GM21526 (cell line): ENCODE results near the gene HMOX2.

ENCODE experiments used
- ATAC-seq: cut with Tn5 transposase; IDR thresholded peaks from one replicate; pipeline ENCODE4 v1.9.1; 2021; ENCODE audit warnings: moderate library complexity; ENCODE audit not compliant: unreplicated experiment, low FRiP score

HMOX2 gene

GRCh38 chr16:4475880-4476788 is at the start of gene HMOX2:
Gene HMOX2 (plus strand): TSS chr16:4476398. CDS start chr16:4505525, 29,127 bp downstream.
- peak; percentile 79 for ATAC-seq

GRCh38 chr16:4426722-4427372 is 49.4 kb upstream of the HMOX2 start:
- ATAC-seq = no peak

GRCh38 chr16:4428500-4428899 is 47.7 kb upstream of the HMOX2 start:
- no peak for ATAC-seq

GRCh38 chr16:4431023-4431422 is 45.2 kb upstream of the HMOX2 start:
- ATAC-seq = no peak

GRCh38 chr16:4433228-4433627 is 43.0 kb upstream of the HMOX2 start:
- no peak for ATAC-seq

GRCh38 chr16:4433914-4434787 is 42.0 kb upstream of the HMOX2 start:
- no peak for ATAC-seq

- no peak for ATAC-seq
Measured at GRCh38 chr16:4435337-4436067, 40.7 kb upstream of the HMOX2 start.

GRCh38 chr16:4437366-4437765 is 38.8 kb upstream of the HMOX2 start:
- no peak for ATAC-seq

- no peak for ATAC-seq
Measured at GRCh38 chr16:4442371-4442770, 33.8 kb upstream of the HMOX2 start.

- ATAC-seq = no peak
Measured at GRCh38 chr16:4443271-4443670, 32.9 kb upstream of the HMOX2 start.

- ATAC-seq = no peak
Measured at GRCh38 chr16:4443986-4444385, 32.2 kb upstream of the HMOX2 start.

GRCh38 chr16:4450430-4450829 is 25.8 kb upstream of the HMOX2 start:
- no peak for ATAC-seq

GRCh38 chr16:4450931-4451519 is 25.2 kb upstream of the HMOX2 start:
- no peak for ATAC-seq

- ATAC-seq = no peak
Measured at GRCh38 chr16:4452674-4453073, 23.5 kb upstream of the HMOX2 start.

GRCh38 chr16:4454623-4455022 is 21.6 kb upstream of the HMOX2 start:
- ATAC-seq = no peak

GRCh38 chr16:4455081-4455480 is 21.1 kb upstream of the HMOX2 start:
- no peak for ATAC-seq

GRCh38 chr16:4455951-4456350 is 20.2 kb upstream of the HMOX2 start:
- ATAC-seq = no peak

- no peak for ATAC-seq
Measured at GRCh38 chr16:4460936-4461249, 15.3 kb upstream of the HMOX2 start.

- no peak for ATAC-seq
Measured at GRCh38 chr16:4461250-4462085, 14.7 kb upstream of the HMOX2 start.
